Spleen (tissue), 7 donors: ENCODE results near the gene GRAMD1C.

Source experiments
- CTCF ChIP-seq, 11 experiments: fragments of 200-600 bp in 7 of 11; fragments of 450-650 bp in 4 of 11; sonication (generic) in 4 of 11; IDR thresholded peaks in 8 of 11; conservative IDR thresholded peaks in 3 of 11; 1 replicate in 7 of 11; 2 replicates in 4 of 11; pipeline versions ENCODE4 v1.4.0 to v1.8.0; 2016 to 2021; ENCODE audit warnings: antibody characterized with exemption in 11 of 11, inconsistent platforms in 4 of 11, mild to moderate bottlenecking in 1 of 11
- POLR2A ChIP-seq, 3 donors: fragments of 450-650 bp; IDR thresholded peaks; one replicate each; pipeline ENCODE4 v1.5.1; 2017; ENCODE audit warnings: antibody characterized with exemption in 3 of 3, mild to moderate bottlenecking in 1 of 3
- donor health status: DM: no; HTN: no; CAD: no; lungs with moderate emphysema.
- donor health status: DM: no; HTN: no; CAD: no.
- donor health status: DM: no; HTN: no; CAD: no.

GRCh38 chr3:113839551-113839950, 963 bp downstream of the GRAMD1C start:
- no peak for TF ChIP-seq POLR2A (IDR thresholded peaks at IDR 0.05)
- no peak for TF ChIP-seq CTCF (IDR thresholded peaks at IDR 0.05 in 8 of 11, conservative IDR thresholded peaks at IDR 0.05 in 3 of 11)
